ENCODE results near the gene SORBS1. TPM values are rescaled to one million over a fixed set of nuclear protein-coding genes. Genes with fewer than 3 reads are reported as not detected.

SORBS1 gene
- total RNA-seq, 2 donors from 2014 or later = 17.6 to 150 TPM

DNA sequence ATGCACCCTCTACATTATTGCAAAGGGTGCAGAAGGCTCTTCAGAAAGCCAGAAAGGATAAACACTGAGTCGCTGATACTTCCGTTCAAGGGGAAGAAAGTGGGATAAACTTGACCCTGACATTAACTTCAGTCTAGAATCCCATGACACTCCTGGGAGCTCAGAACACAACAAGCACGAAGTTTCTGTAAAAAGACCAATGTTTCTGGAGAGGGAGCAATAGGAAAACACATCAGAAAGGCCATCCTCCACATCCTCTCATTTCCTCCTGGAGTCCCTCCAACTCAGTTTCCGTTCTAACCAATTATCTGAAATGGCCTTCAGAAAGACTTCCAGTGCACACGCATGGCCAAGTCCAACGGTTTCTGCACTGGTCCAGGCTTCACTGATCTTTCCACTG, 113.5 kb downstream of the SORBS1 start:
- no peak overlapping the region for H3K27ac ChIP-seq
- intact Hi-C loops (cut with DNase I) = loop anchor here (5.0 kb wide), 1 partner anchor 70 kb away; no protein-coding TSS in a partner anchor

DNA sequence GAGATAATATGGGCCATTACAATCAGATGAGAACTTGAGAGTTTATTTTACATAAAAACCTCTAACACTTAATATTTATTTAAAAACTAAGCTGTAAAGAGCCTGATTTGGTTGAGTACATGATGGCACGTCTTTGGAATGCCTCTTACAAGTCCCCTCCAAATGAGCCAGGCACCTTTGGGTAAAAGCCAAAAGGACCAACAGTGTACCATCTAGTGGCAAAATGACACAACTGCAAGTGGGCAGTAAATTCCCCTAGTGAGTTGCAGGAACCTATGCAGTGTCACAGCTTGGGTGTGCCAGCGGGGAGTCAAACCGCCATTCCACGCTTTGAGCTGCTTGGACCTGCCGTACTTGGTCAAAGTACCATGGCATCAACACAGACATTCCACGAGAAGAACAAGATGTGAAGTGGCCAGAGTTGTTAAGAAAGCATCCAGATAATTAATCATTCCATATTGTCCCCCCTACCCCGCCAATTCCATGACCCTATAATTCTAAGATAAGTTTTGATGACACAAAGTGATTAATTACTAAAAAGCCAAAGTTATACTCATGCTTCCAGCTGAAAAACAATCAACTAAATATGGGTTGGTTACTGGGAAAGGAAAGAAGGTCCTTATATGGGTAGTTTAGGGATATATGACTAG, 115.2 kb downstream of the SORBS1 start:
- Histone ChIP-seq H3K27ac (no peak overlapping the region), H3K27me3 (no peaks in the 10 kb centered on the region), H3K4me1 (no peaks in the 10 kb centered on the region), H3K4me3 (no peak overlapping the region), H3K9ac (ENCODE audit: low read depth in 2 of 2, low read length in 2 of 2) (no peak overlapping the region), H3K36me3 (no peaks in the 10 kb centered on the region), H3K9me3 (no peaks in the 10 kb centered on the region)
- intact Hi-C loops (cut with DNase I) = loop anchor here (5.0 kb wide), 1 partner anchor 69 kb away; no protein-coding TSS in a partner anchor
- DNase-seq = peak; percentile 76
- TF ChIP-seq, protein P1, sequence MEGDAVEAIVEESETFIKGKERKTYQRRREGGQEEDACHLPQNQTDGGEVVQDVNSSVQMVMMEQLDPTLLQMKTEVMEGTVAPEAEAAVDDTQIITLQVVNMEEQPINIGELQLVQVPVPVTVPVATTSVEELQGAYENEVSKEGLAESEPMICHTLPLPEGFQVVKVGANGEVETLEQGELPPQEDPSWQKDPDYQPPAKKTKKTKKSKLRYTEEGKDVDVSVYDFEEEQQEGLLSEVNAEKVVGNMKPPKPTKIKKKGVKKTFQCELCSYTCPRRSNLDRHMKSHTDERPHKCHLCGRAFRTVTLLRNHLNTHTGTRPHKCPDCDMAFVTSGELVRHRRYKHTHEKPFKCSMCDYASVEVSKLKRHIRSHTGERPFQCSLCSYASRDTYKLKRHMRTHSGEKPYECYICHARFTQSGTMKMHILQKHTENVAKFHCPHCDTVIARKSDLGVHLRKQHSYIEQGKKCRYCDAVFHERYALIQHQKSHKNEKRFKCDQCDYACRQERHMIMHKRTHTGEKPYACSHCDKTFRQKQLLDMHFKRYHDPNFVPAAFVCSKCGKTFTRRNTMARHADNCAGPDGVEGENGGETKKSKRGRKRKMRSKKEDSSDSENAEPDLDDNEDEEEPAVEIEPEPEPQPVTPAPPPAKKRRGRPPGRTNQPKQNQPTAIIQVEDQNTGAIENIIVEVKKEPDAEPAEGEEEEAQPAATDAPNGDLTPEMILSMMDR (IDR thresholded peaks at IDR 0.05) = peak; percentile 86

More for the DNA sequence above, 113.5 kb downstream of the SORBS1 start:
- Histone ChIP-seq H3K4me3 (no peak overlapping the region), H3K4me1 (no peaks in the 10 kb centered on the region), H3K9ac (ENCODE audit: low read depth in 2 of 2, low read length in 2 of 2) (no peak overlapping the region), H3K9me3 (no peaks in the 10 kb centered on the region), H3K36me3 (no peaks in the 10 kb centered on the region), H3K27me3 (no peaks in the 10 kb centered on the region)
- TF ChIP-seq, protein P1 (IDR thresholded peaks at IDR 0.05) = no peak
- no peak for DNase-seq

DNA sequence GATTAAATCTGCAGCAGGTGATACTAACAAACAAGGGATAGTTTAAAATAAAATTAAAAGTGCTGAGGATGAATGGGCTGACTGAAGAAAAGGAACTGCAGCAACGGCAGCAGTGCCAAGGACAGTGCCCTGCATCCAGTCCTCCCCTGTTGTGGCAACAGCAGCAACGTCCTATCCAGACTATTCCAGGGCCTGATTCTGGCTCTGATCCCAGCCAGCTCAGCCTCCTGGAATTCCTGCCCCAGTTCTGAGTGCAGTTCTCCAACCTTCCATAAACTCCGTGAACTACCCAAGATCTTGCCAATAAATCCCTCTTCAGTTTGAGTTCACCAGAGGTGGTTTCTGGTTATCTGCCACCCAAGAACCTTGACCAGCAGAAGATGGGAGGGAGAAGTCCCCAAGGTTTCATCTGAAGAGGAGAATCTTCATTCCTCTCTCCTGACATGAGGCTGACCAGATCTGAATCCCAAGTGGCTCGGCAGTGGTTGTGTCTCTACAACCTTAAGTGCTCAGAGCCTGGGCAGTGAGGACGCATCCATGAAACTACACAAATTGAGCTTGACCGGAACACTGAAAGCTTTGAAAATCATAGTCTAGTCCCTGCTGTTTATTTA, 115.8 kb downstream of the SORBS1 start:
- Histone ChIP-seq H3K4me1 (no peaks in the 10 kb centered on the region), H3K27ac (no peak overlapping the region), H3K9me3 (no peaks in the 10 kb centered on the region), H3K36me3 (no peaks in the 10 kb centered on the region), H3K9ac (ENCODE audit: low read depth in 2 of 2, low read length in 2 of 2) (no peak overlapping the region), H3K4me3 (no peak overlapping the region), H3K27me3 (no peaks in the 10 kb centered on the region)
- TF ChIP-seq, protein P1 (IDR thresholded peaks at IDR 0.05) = no peak
- DNase-seq = peak; percentile 76
- intact Hi-C loops (cut with DNase I) = loop anchor here (5.0 kb wide), 1 partner anchor 68 kb away; no protein-coding TSS in a partner anchor

DNA sequence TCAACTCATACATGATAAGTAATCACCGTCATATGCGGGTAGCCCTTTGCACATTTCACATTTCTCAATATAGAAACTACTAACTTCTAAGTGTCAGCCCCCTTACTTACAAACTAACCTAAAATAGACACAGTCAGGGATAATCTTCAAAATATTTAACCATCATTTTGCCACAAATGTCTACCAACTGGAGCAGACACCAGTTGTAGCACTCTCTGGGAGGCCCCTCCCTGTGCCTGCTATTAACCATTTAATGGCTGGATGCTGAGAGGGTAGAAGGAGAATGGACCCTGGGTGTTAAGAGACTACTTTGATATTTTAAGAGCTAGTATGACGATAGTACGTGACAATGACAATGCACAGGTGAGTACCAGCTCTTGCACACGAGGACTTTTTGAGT, 116.4 kb downstream of the SORBS1 start:
- Histone ChIP-seq H3K27ac (no peak overlapping the region), H3K9ac (ENCODE audit: low read depth in 2 of 2, low read length in 2 of 2) (no peak overlapping the region), H3K9me3 (no peaks in the 10 kb centered on the region), H3K27me3 (no peaks in the 10 kb centered on the region), H3K36me3 (no peaks in the 10 kb centered on the region), H3K4me3 (no peak overlapping the region), H3K4me1 (no peaks in the 10 kb centered on the region)
- TF ChIP-seq, protein P1 (IDR thresholded peaks at IDR 0.05) = no peak
- intact Hi-C loops (cut with DNase I) = loop anchor here (5.0 kb wide), 1 partner anchor 67 kb away; no protein-coding TSS in a partner anchor
- no peak for DNase-seq

DNA sequence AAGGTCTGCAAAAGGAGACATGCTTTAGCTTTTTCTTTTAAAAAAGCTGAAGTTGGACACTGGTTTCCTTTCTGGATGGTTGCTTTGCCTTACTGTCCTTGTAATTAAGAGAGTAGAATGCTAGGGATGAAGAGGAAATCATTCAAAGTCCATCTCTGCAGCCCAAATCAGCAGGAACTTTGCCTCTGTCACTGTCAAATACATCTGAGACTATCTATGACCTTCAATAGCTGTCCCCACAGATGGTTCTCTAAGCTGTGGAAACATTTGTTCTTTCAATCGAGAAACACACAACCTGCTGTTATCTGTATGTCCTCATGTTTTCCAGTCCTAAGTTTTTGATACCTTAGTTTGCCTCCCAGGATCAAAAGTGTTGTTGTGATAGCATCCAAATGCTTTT, 117.5 kb downstream of the SORBS1 start:
- intact Hi-C loops (cut with DNase I) = no loop called here
- H3K4me1 ChIP-seq = no peaks in the 10 kb centered on the region
- no peaks in the 10 kb centered on the region for H3K27me3 ChIP-seq
- H3K36me3 ChIP-seq = no peaks in the 10 kb centered on the region
- H3K27ac ChIP-seq = no peak overlapping the region
- no peak overlapping the region for H3K4me3 ChIP-seq
- H3K9ac ChIP-seq (ENCODE audit: low read depth in 2 of 2, low read length in 2 of 2) = no peak overlapping the region
- no peaks in the 10 kb centered on the region for H3K9me3 ChIP-seq
- TF ChIP-seq, protein P1 (IDR thresholded peaks at IDR 0.05) = no peak
- no peak for DNase-seq

Data from colonic mucosa (tissue), 4 donors.